ENCODE results near the gene GPC6.
"Not testable (repeated sequence)": the region's sequence is repeated elsewhere in the genome, so short reads cannot be mapped to it uniquely, and the experiment has no call there.

GPC6 gene

GRCh38 chr13:94286581-94286980 is 1060.0 kb downstream of the GPC6 start:
- no peak for DNase-seq

- DNase-seq: no peak
Observed at GRCh38 chr13:94291631-94292322, 1065.2 kb downstream of the GPC6 start.

- DNase-seq: no peak
Observed at GRCh38 chr13:94292323-94292640, 1065.7 kb downstream of the GPC6 start.

- DNase-seq: no peak
Observed at GRCh38 chr13:94296471-94296870, 1069.9 kb downstream of the GPC6 start.

- DNase-seq: no peak
Observed at GRCh38 chr13:94298346-94298745, 1071.7 kb downstream of the GPC6 start.

- DNase-seq: no peak
Observed at GRCh38 chr13:94300401-94300800, 1073.8 kb downstream of the GPC6 start.

- DNase-seq: no peak
Observed at GRCh38 chr13:94301487-94301886, 1074.9 kb downstream of the GPC6 start.

GRCh38 chr13:94302847-94303565 is 1076.4 kb downstream of the GPC6 start:
- not testable (repeated sequence) for DNase-seq

- DNase-seq: no peak
Observed at GRCh38 chr13:94303644-94304174, 1077.1 kb downstream of the GPC6 start.

GRCh38 chr13:94305033-94305432 is 1078.4 kb downstream of the GPC6 start:
- no peak for DNase-seq

- DNase-seq: no peak
Observed at GRCh38 chr13:94305463-94305862, 1078.9 kb downstream of the GPC6 start.

- no peak for DNase-seq
Observed at GRCh38 chr13:94305934-94306333, 1079.3 kb downstream of the GPC6 start.

- DNase-seq: no peak
Observed at GRCh38 chr13:94308832-94309231, 1082.2 kb downstream of the GPC6 start.

- no peak for DNase-seq
Observed at GRCh38 chr13:94309576-94309975, 1083.0 kb downstream of the GPC6 start.

GRCh38 chr13:94309997-94310855 is 1083.6 kb downstream of the GPC6 start:
- peak; percentile 3 to 62 for DNase-seq

GRCh38 chr13:94311893-94312292 is 1085.3 kb downstream of the GPC6 start:
- DNase-seq: peak in 1 of 2 experiments; percentile 5

GRCh38 chr13:94312511-94313216 is 1086.1 kb downstream of the GPC6 start:
- DNase-seq: no peak

GRCh38 chr13:94313321-94313910 is 1086.8 kb downstream of the GPC6 start:
- no peak for DNase-seq

- no peak for DNase-seq
Observed at GRCh38 chr13:94313926-94314325, 1087.3 kb downstream of the GPC6 start.

GRCh38 chr13:94315188-94315587 is 1088.6 kb downstream of the GPC6 start:
- DNase-seq: no peak

GRCh38 chr13:94317063-94317491 is 1090.5 kb downstream of the GPC6 start:
- no peak for DNase-seq

GRCh38 chr13:94318418-94318817 is 1091.8 kb downstream of the GPC6 start:
- no peak for DNase-seq
